Common myeloid progenitor, CD34-positive (primary cell): ENCODE measurements around the gene TBC1D2.

Source experiments
- CTCF ChIA-PET: fragments of 350-600 bp; sonication (Branson Sonifier 250); formaldehyde crosslinking; loops from one replicate; lab custom pipeline; 2021; ENCODE audit warnings: antibody characterized with exemption; lab: Charles Lee
- POLR2A ChIA-PET: fragments of 350-600 bp; sonication (Branson Sonifier 250); formaldehyde crosslinking; loops from one replicate; lab custom pipeline; 2021; ENCODE audit warnings: antibody characterized with exemption; lab: Charles Lee
- DNase-seq, 3 donors: peaks; one replicate each; pipeline versions ENCODE4 v3.0.0 to v3.0.0-alpha.2; 2013
- H3K27ac ChIP-seq, 2 experiments: 1 replicate in 1 of 2; 2 replicates in 1 of 2; pipeline ENCODE4 v1.7.0; 2013; ENCODE audit warnings: inconsistent platforms in 2 of 2, low read length in 2 of 2, mild to moderate bottlenecking in 2 of 2, low read depth in 1 of 2, moderate library complexity in 1 of 2; ENCODE audit not compliant: severe bottlenecking in 2 of 2, insufficient read depth in 1 of 2, poor library complexity in 1 of 2
- H3K27me3 ChIP-seq, 5 experiments: replicated peaks in 2 of 5; 1 replicate in 3 of 5; 2 replicates in 2 of 5; pipeline versions ENCODE4 v1.6.1 to v1.7.0; 2013; ENCODE audit warnings: low read length in 4 of 5, mild to moderate bottlenecking in 2 of 5, moderate library complexity in 2 of 5, inconsistent platforms in 1 of 5; ENCODE audit not compliant: insufficient read depth in 5 of 5, control insufficient read depth in 4 of 5
- H3K36me3 ChIP-seq, 4 experiments: 1 replicate in 2 of 4; 2 replicates in 2 of 4; pipeline versions ENCODE4 v1.6.1 to v1.7.0; 2013; ENCODE audit warnings: low read length in 3 of 4, control low read depth in 1 of 4, mild to moderate bottlenecking in 1 of 4; ENCODE audit not compliant: control insufficient read depth in 4 of 4, insufficient read depth in 4 of 4
- H3K4me1 ChIP-seq, 4 experiments: 1 replicate in 3 of 4; 2 replicates in 1 of 4; pipeline versions ENCODE4 v1.6.1 to v1.7.1; 2013; ENCODE audit warnings: low read length in 3 of 4, mild to moderate bottlenecking in 3 of 4, control low read depth in 1 of 4, inconsistent platforms in 1 of 4, moderate library complexity in 1 of 4; ENCODE audit not compliant: control insufficient read depth in 4 of 4, insufficient read depth in 4 of 4; ENCODE audit errors: control extremely low read depth in 1 of 4
- H3K4me3 ChIP-seq, 7 experiments: 1 replicate in 4 of 7; 2 replicates in 3 of 7; pipeline versions ENCODE4 v1.5.1 to v1.7.0; 2013; ENCODE audit warnings: mild to moderate bottlenecking in 7 of 7, low read length in 6 of 7, moderate library complexity in 6 of 7, inconsistent platforms in 2 of 7, low read depth in 2 of 7, control low read depth in 1 of 7; ENCODE audit not compliant: insufficient read depth in 4 of 7, control insufficient read depth in 1 of 7; ENCODE audit errors: extremely low read depth in 1 of 7
- H3K9me3 ChIP-seq, 5 experiments: 1 replicate in 4 of 5; 2 replicates in 1 of 5; pipeline versions ENCODE4 v1.6.1 to v1.7.1; 2013; ENCODE audit warnings: low read length in 4 of 5, mild to moderate bottlenecking in 2 of 5, inconsistent platforms in 1 of 5, low read depth in 1 of 5, moderate library complexity in 1 of 5; ENCODE audit not compliant: control insufficient read depth in 4 of 5, insufficient read depth in 2 of 5; ENCODE audit errors: control extremely low read depth in 1 of 5
- WGBS: methylation state at CpG from one replicate; pipeline ENCODE4 v1.1.5; 2013; ENCODE audit not compliant: insufficient coverage; 5-methylcytosine and 5-hydroxymethylcytosine counted together

TBC1D2 gene

GRCh38 chr9:98191181-98191608 is 64.3 kb downstream of the TBC1D2 start:
- H3K4me3 ChIP-seq = peak overlapping the region in 1 of 7 experiments; percentile 82
- H3K9me3 ChIP-seq = no peaks in the 10 kb centered on the region
- no peaks in the 10 kb centered on the region for H3K27me3 ChIP-seq
- H3K4me1 ChIP-seq = peaks cover 0 to 22% (median 18%) of the 10 kb centered on the region in 4 experiments
- 95% methylated on average over 4 of the region's 5 CpGs for WGBS
- ChIA-PET POLR2A (interaction anchor here (0.6 kb wide), 1 partner anchor 34 kb away, joined by 3 read pairs; no protein-coding TSS in a partner anchor), CTCF (interaction anchor here (1.0 to 2.1 kb wide), 6 partner anchors 9 to 74 kb away, joined by 3 to 7 read pairs (median 4); partner anchors contain the start of gene TRIM14)
- no peaks in the 10 kb centered on the region for H3K36me3 ChIP-seq
- DNase-seq = no peak
- no peak overlapping the region for H3K27ac ChIP-seq

GRCh38 chr9:98190757-98191105 is 64.7 kb downstream of the TBC1D2 start:
- Histone ChIP-seq H3K27me3 (no peaks in the 10 kb centered on the region), H3K36me3 (no peaks in the 10 kb centered on the region), H3K9me3 (no peaks in the 10 kb centered on the region), H3K4me1 (peaks cover 0 to 23% (median 18%) of the 10 kb centered on the region in 4 experiments), H3K4me3 (no peak overlapping the region), H3K27ac (no peak overlapping the region)
- WGBS = 96% methylated on average over 5 of the region's 5 CpGs
- ChIA-PET POLR2A (interaction anchor here (0.6 kb wide), 1 partner anchor 34 kb away, joined by 3 read pairs; no protein-coding TSS in a partner anchor), CTCF (interaction anchor here (1.0 to 2.1 kb wide), 3 partner anchors 8 to 25 kb away, joined by 3 to 7 read pairs (median 4); no protein-coding TSS in a partner anchor)
- no peak for DNase-seq

- Histone ChIP-seq H3K36me3 (no peaks in the 10 kb centered on the region), H3K9me3 (no peaks in the 10 kb centered on the region), H3K4me3 (no peak overlapping the region), H3K27ac (no peak overlapping the region), H3K4me1 (peaks cover 0 to 27% (median 18%) of the 10 kb centered on the region in 4 experiments), H3K27me3 (no peaks in the 10 kb centered on the region)
- CTCF ChIA-PET = interaction anchor here (0.7 to 1.7 kb wide), 3 partner anchors 11 to 990 kb away, joined by 3 to 5 read pairs (median 3); partner anchors contain the start of gene TBC1D2
- POLR2A ChIA-PET = no interaction called here
- WGBS = 100% methylated on average over 3 of the region's 6 CpGs
- no peak for DNase-seq
Measured at GRCh38 chr9:98189412-98189811, 66.0 kb downstream of the TBC1D2 start.

GRCh38 chr9:98187926-98188325 is 67.5 kb downstream of the TBC1D2 start:
- H3K27ac ChIP-seq = no peak overlapping the region
- H3K36me3 ChIP-seq = no peaks in the 10 kb centered on the region
- 98% methylated on average over 5 of the region's 5 CpGs for WGBS
- no peak overlapping the region for H3K4me3 ChIP-seq
- no peaks in the 10 kb centered on the region for H3K9me3 ChIP-seq
- no peak for DNase-seq
- ChIA-PET CTCF (interaction anchor here (1.0 to 1.7 kb wide), 2 partner anchors 9 to 68 kb away, joined by 3 to 5 read pairs; partner anchors contain the start of gene TBC1D2), POLR2A (interaction anchor here (0.6 kb wide), 1 partner anchor 68 kb away, joined by 3 read pairs; no protein-coding TSS in a partner anchor)
- H3K4me1 ChIP-seq = peaks cover 0 to 19% (median 14%) of the 10 kb centered on the region in 4 experiments
- no peaks in the 10 kb centered on the region for H3K27me3 ChIP-seq

- POLR2A ChIA-PET = no interaction called here
- H3K27ac ChIP-seq = no peak overlapping the region
- no peaks in the 10 kb centered on the region for H3K9me3 ChIP-seq
- H3K36me3 ChIP-seq = peaks cover 0 to 3% (median 0%) of the 10 kb centered on the region in 4 experiments
- CTCF ChIA-PET = no interaction called here
- no peak for DNase-seq
- H3K27me3 ChIP-seq = no peaks in the 10 kb centered on the region
- no CpG with 5 or more reads among the region's 1 CpG for WGBS
- H3K4me1 ChIP-seq = peaks cover 0 to 14% (median 2%) of the 10 kb centered on the region in 4 experiments
- H3K4me3 ChIP-seq = no peak overlapping the region
Measured at GRCh38 chr9:98186236-98186635, 69.2 kb downstream of the TBC1D2 start.

- Histone ChIP-seq H3K27ac (no peak overlapping the region), H3K36me3 (peaks cover 0 to 3% (median 0%) of the 10 kb centered on the region in 4 experiments), H3K4me1 (peaks cover 0 to 14% (median 0%) of the 10 kb centered on the region in 4 experiments), H3K4me3 (no peak overlapping the region), H3K9me3 (no peaks in the 10 kb centered on the region), H3K27me3 (no peaks in the 10 kb centered on the region)
- no peak for DNase-seq
- POLR2A ChIA-PET = no interaction called here
- WGBS = 66% methylated on average over 3 of the region's 6 CpGs
- CTCF ChIA-PET = interaction anchor here (1.2 kb wide), 1 partner anchor 19 kb away, joined by 3 read pairs; no protein-coding TSS in a partner anchor
Measured at GRCh38 chr9:98185611-98186171, 69.8 kb downstream of the TBC1D2 start.

GRCh38 chr9:98185021-98185567 is 70.4 kb downstream of the TBC1D2 start:
- POLR2A ChIA-PET = no interaction called here
- Histone ChIP-seq H3K36me3 (peaks cover 0 to 3% (median 0%) of the 10 kb centered on the region in 4 experiments), H3K9me3 (no peaks in the 10 kb centered on the region), H3K4me3 (no peak overlapping the region), H3K4me1 (peaks cover 0 to 16% (median under 1%) of the 10 kb centered on the region in 4 experiments), H3K27ac (no peak overlapping the region), H3K27me3 (no peaks in the 10 kb centered on the region)
- DNase-seq = no peak
- CTCF ChIA-PET = interaction anchor here (1.2 kb wide), 1 partner anchor 20 kb away, joined by 3 read pairs; no protein-coding TSS in a partner anchor
- 97% methylated on average over 3 of the region's 6 CpGs for WGBS
